ENCODE results near the gene PSTPIP1. TPM values are rescaled to one million over a fixed set of nuclear protein-coding genes. Genes with fewer than 3 reads are reported as not detected.

The PSTPIP1 gene
- polyA plus RNA-seq, 4 donors, result 0.59 to 2.4 (median 1.3) TPM

- DNase-seq (ENCODE audit: low read depth in 4 of 4, low spot score in 2 of 4), result no peak
These were observed 23.1 kb downstream of the PSTPIP1 start for GRCh38 chr15:77017761-77018720.

GRCh38 chr15:77018796-77019505 lies 24.0 kb downstream of the PSTPIP1 start:
- DNase-seq (ENCODE audit: low read depth in 4 of 4, low spot score in 2 of 4), result no peak

- no peak for DNase-seq (ENCODE audit: low read depth in 4 of 4, low spot score in 2 of 4)
These were observed 24.8 kb downstream of the PSTPIP1 start for GRCh38 chr15:77019521-77020331.

GRCh38 chr15:77020348-77021087 lies 25.6 kb downstream of the PSTPIP1 start:
- DNase-seq (ENCODE audit: low read depth in 4 of 4, low spot score in 2 of 4), result no peak

- DNase-seq (ENCODE audit: low read depth in 4 of 4, low spot score in 2 of 4), result no peak
These were observed 26.2 kb downstream of the PSTPIP1 start for GRCh38 chr15:77021088-77021481.

- no peak for DNase-seq (ENCODE audit: low read depth in 4 of 4, low spot score in 2 of 4)
These were observed 27.0 kb downstream of the PSTPIP1 start for GRCh38 chr15:77021803-77022381.

GRCh38 chr15:77022646-77023575 lies 28.0 kb downstream of the PSTPIP1 start:
- DNase-seq (ENCODE audit: low read depth in 4 of 4, low spot score in 2 of 4), result no peak

GRCh38 chr15:77023576-77024272 lies 28.8 kb downstream of the PSTPIP1 start:
- no peak for DNase-seq (ENCODE audit: low read depth in 4 of 4, low spot score in 2 of 4)

GRCh38 chr15:77024273-77025082 lies 29.6 kb downstream of the PSTPIP1 start:
- peak in 2 of 4 donors; percentile 18 to 49 for DNase-seq (ENCODE audit: low read depth in 4 of 4, low spot score in 2 of 4)

GRCh38 chr15:77025083-77025901 lies 30.4 kb downstream of the PSTPIP1 start:
- no peak for DNase-seq (ENCODE audit: low read depth in 4 of 4, low spot score in 2 of 4)

- DNase-seq (ENCODE audit: low read depth in 4 of 4, low spot score in 2 of 4), result no peak
These were observed 31.1 kb downstream of the PSTPIP1 start for GRCh38 chr15:77025941-77026411.

- no peak for DNase-seq (ENCODE audit: low read depth in 4 of 4, low spot score in 2 of 4)
These were observed 31.7 kb downstream of the PSTPIP1 start for GRCh38 chr15:77026501-77027110.

GRCh38 chr15:77027111-77027696 lies 32.3 kb downstream of the PSTPIP1 start:
- DNase-seq (ENCODE audit: low read depth in 4 of 4, low spot score in 2 of 4), result no peak

GRCh38 chr15:77027697-77028450 lies 32.9 kb downstream of the PSTPIP1 start:
- peak in 1 of 4 donors; percentile 18 for DNase-seq (ENCODE audit: low read depth in 4 of 4, low spot score in 2 of 4)
